HG02798 (cell line): ENCODE measurements around the gene SCTR.

Experiments used
- ATAC-seq: cut with Tn5 transposase; IDR thresholded peaks from one replicate; pipeline ENCODE4 v1.9.1; 2021; ENCODE audit warnings: mild to moderate bottlenecking; ENCODE audit not compliant: unreplicated experiment, poor library complexity

Gene SCTR

GRCh38 chr2:119476301-119477112, 47.8 kb downstream of the SCTR start:
- ATAC-seq, result peak; percentile 74

- no peak for ATAC-seq
Measured at GRCh38 chr2:119475857-119476244, 48.4 kb downstream of the SCTR start.

GRCh38 chr2:119475225-119475856, 48.9 kb downstream of the SCTR start:
- no peak for ATAC-seq

- ATAC-seq, result no peak
Measured at GRCh38 chr2:119474371-119475224, 49.7 kb downstream of the SCTR start.

- ATAC-seq, result no peak
Measured at GRCh38 chr2:119473621-119474370, 50.5 kb downstream of the SCTR start.

- no peak for ATAC-seq
Measured at GRCh38 chr2:119472749-119473148, 51.5 kb downstream of the SCTR start.

GRCh38 chr2:119469661-119470297, 54.5 kb downstream of the SCTR start:
- no peak for ATAC-seq

GRCh38 chr2:119469131-119469530, 55.2 kb downstream of the SCTR start:
- no peak for ATAC-seq

GRCh38 chr2:119468154-119468955, 55.9 kb downstream of the SCTR start:
- ATAC-seq, result no peak

- no peak for ATAC-seq
Measured at GRCh38 chr2:119466373-119466772, 57.9 kb downstream of the SCTR start.

GRCh38 chr2:119465687-119466086, 58.6 kb downstream of the SCTR start:
- ATAC-seq, result no peak

- no peak for ATAC-seq
Measured at GRCh38 chr2:119464981-119465380, 59.3 kb downstream of the SCTR start.

GRCh38 chr2:119463990-119464389, 60.3 kb downstream of the SCTR start:
- ATAC-seq, result no peak

- no peak for ATAC-seq
Measured at GRCh38 chr2:119463136-119463535, 61.1 kb downstream of the SCTR start.

GRCh38 chr2:119462574-119462973, 61.7 kb downstream of the SCTR start:
- no peak for ATAC-seq

GRCh38 chr2:119461811-119462210, 62.5 kb downstream of the SCTR start:
- no peak for ATAC-seq

GRCh38 chr2:119460076-119460475, 64.2 kb downstream of the SCTR start:
- ATAC-seq, result no peak

- no peak for ATAC-seq
Measured at GRCh38 chr2:119455066-119455718, 69.1 kb downstream of the SCTR start.
